Peyer's patch (tissue), 4 donors: ENCODE results near the gene SYNJ1.

Experiments
- CTCF ChIP-seq, 6 experiments: fragments of 450-650 bp in 4 of 6; fragments of 200-600 bp in 2 of 6; sonication (generic) in 1 of 6; IDR thresholded peaks; one replicate each; pipeline ENCODE4 v1.5.1; 2017 to 2019; ENCODE audit warnings: antibody characterized with exemption in 6 of 6, mild to moderate bottlenecking in 3 of 6, moderate library complexity in 1 of 6
- POLR2A ChIP-seq, 2 donors: fragments of 450-650 bp; IDR thresholded peaks; one replicate each; pipeline ENCODE4 v1.5.1; 2017; ENCODE audit warnings: antibody characterized with exemption in 2 of 2, mild to moderate bottlenecking in 2 of 2, moderate library complexity in 2 of 2

- no peak for TF ChIP-seq CTCF (IDR thresholded peaks at IDR 0.05)
- TF ChIP-seq POLR2A (IDR thresholded peaks at IDR 0.05), result no peak
Measured at GRCh38 chr21:32712043-32712442, 15.8 kb downstream of the SYNJ1 start.
